GM12874 (cell line): ENCODE results near the gene ANTXR1.

Experiments
- CTCF ChIP-seq: IDR thresholded peaks from 2 replicates; pipeline ENCODE4 v1.5.1; 2011; ENCODE audit warnings: low read depth, mild to moderate bottlenecking, control low read depth, low read length, moderate library complexity; ENCODE audit not compliant: insufficient read depth

The ANTXR1 gene

GRCh38 chr2:69162057-69162456 lies 149.1 kb downstream of the ANTXR1 start:
- no peak for TF ChIP-seq CTCF

- TF ChIP-seq CTCF, result no peak
Observed at GRCh38 chr2:69163109-69163508, 150.1 kb downstream of the ANTXR1 start.

GRCh38 chr2:69163556-69163955 lies 150.6 kb downstream of the ANTXR1 start:
- TF ChIP-seq CTCF, result no peak

GRCh38 chr2:69164061-69164778 lies 151.2 kb downstream of the ANTXR1 start:
- TF ChIP-seq CTCF, result no peak

GRCh38 chr2:69165091-69165880 lies 152.3 kb downstream of the ANTXR1 start:
- no peak for TF ChIP-seq CTCF

GRCh38 chr2:69166465-69166811 lies 153.5 kb downstream of the ANTXR1 start:
- no peak for TF ChIP-seq CTCF

GRCh38 chr2:69166812-69167468 lies 154.0 kb downstream of the ANTXR1 start:
- TF ChIP-seq CTCF, result no peak
